Activated CD8-positive, alpha-beta memory T cell treated with anti-CD3 and anti-CD28 coated beads, Interleukin-2, amount 50 U/mL, for 24 hours (primary cell): ENCODE data around the gene RAB11FIP2.
"Not testable (repeated sequence)": the region's sequence is repeated elsewhere in the genome, so short reads cannot be mapped to it uniquely, and the experiment has no call there.

Source experiments
- DNase-seq: peaks from one replicate; pipeline ENCODE4 v3.0.0-alpha.2; 2020; ENCODE audit errors: extremely low read depth

The RAB11FIP2 gene, protein sequence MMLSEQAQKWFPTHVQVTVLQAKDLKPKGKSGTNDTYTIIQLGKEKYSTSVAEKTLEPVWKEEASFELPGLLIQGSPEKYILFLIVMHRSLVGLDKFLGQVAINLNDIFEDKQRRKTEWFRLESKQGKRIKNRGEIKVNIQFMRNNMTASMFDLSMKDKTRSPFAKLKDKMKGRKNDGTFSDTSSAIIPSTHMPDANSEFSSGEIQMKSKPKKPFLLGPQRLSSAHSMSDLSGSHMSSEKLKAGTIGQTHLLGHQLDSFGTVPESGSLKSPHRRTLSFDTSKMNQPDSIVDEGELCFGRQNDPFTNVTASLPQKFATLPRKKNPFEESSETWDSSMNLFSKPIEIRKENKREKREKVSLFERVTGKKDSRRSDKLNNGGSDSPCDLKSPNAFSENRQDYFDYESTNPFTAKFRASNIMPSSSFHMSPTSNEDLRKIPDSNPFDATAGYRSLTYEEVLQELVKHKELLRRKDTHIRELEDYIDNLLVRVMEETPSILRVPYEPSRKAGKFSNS

DNA sequence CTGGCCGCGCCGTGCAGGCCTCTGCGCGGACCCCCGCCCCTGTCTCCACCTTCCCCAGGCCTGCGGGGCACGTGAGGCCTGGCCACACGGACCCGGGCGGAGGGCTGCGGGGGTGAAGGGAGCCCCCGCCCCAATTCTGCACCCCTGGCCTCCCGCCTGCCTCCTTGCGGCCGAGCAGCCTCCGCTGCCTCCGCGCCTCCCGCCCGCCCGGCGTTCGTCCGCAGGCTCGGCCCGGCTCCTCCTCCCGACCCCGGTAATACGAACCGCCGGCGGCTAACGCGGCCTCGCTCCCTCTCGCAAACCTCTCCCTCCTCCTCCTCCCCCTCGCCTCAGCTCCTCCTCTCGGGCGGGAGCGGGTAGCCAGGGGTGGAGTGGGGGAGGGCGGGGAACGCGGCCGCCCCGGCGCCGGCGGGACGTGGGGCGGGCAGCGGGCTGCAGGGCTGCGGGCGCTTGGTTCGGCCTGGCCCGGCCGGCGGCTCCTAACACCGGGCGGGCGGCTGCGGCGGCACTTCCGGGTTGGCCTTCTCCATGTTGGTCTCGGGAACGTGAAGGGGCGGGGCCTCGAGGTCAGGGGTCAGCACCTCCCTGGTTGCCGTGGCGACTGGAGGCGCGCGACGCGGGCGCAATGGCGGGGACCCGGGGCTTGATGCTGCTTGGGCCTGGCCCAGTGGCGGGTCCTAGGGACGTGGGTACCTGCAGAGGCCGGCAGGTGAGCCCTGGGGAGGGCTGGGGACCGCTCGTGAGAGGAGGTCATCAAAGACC, at the start of gene RAB11FIP2:
Gene RAB11FIP2, minus strand, starts transcription at position 547 of the 762 bp plus-strand sequence. CDS start 778 bp downstream, outside the sequence.
- peak; percentile 91 for DNase-seq

DNA sequence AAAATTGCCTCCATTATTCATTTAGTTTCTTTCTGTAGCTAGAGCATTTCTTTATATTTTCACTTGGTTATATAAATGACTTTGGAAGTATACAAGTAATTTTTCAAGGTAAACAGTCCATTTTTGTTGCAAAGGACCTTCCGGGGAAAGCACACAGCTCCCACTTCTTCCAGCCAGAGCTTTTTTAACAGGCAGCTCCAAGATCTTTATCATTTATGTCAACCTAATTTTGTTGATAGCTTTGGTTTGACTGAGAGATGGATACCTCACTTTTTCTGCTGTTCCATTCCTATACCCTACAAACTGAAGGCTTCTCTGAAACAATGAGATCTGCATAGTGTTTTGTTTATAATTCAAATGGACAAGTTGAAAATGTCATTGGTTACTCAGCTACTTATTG, 49.3 kb upstream of the RAB11FIP2 start:
- DNase-seq, result no peak

DNA sequence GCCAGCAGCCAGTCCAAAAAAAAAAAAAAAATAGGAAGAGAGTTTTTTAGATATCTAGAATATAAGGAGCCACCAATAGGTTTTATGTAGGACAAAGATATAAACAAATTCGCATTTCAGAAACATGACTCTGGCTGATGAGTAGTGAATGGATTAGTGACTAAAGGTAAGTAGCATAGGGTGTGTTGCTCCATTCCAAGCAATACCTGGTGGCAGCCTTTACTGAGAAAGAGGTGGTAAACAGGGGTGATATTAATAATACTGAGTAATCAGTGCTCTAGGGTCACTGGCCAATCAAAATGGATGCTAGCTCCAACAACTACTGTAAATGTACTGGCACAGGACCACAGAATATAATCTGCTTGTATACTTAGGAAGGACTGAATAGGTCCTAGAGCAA, 45.5 kb upstream of the RAB11FIP2 start:
- DNase-seq, result no peak

DNA sequence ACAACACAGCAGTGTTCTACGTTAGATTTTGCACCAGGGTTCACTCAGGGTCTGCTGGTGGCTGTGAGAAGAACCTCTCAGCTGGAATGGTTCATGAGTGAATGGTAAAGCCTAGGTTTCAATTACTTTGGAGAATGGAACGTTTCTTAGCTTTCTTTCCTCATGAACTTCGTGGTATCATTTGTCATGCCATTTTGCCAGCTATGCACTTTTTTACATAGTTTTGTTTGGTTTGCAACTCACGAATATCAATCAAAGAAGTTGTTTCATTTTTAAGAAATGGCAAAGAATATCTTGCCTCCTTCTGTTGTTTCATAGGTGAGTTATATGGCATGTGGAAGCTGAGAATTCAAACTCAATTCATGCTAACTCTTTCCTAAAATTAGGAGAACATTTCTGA, 34.1 kb upstream of the RAB11FIP2 start:
- no peak for DNase-seq

DNA sequence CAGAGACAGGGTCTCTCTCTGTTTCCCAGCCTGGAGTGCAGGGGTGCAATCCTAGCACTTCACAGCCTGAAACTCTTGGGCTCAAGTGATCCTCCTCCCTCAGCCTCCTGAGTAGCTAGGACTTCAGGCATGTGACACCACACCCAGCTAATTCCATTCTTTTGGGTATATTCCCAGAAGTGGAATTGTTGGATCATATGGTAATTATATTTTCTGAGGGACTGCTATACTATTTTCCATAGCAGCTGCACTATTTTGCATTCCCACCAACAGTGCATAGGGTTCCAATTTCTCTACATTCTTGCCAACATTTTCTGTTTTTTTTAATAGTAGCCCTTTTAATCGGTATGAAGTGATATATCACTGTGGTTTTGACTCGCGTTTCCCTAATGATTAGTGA, 30.0 kb upstream of the RAB11FIP2 start:
- DNase-seq, result no peak

DNA sequence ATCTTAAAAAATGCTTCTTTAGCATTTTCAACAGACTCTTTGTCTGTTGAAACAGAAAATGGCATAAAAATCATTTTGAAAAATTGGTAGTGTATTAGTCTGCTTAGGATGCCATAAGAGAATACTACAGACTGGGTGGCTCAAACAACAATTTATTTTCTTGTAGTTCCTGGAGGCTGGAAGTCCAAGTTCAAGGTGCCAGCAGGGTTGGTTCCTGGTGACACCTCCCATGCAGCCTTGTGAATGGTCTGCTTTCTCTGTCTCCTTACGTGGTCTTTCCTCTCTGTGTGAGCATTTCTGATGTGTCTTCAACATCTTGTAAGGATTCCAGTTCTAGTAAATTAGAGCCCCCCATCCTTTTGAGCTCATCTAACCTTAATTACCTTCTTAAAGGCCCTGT, 26.1 kb upstream of the RAB11FIP2 start:
- DNase-seq, result no peak

DNA sequence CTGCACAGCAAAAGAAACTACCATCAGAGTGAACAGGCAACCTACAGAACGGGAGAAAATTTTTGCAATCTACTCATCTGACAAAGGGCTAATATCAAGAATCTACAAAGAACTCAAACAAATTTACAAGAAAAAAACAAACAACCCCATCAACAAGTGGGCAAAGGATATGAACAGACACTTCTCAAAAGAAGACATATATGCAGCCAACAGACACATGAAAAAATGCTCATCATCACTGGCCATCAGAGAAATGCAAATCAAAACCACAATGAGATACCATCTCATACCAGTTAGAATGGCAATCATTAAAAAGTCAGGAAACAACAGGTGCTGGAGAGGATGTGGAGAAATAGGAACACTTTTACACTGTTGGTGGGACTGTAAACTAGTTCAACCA, 20.6 kb upstream of the RAB11FIP2 start:
- not testable (repeated sequence) for DNase-seq

DNA sequence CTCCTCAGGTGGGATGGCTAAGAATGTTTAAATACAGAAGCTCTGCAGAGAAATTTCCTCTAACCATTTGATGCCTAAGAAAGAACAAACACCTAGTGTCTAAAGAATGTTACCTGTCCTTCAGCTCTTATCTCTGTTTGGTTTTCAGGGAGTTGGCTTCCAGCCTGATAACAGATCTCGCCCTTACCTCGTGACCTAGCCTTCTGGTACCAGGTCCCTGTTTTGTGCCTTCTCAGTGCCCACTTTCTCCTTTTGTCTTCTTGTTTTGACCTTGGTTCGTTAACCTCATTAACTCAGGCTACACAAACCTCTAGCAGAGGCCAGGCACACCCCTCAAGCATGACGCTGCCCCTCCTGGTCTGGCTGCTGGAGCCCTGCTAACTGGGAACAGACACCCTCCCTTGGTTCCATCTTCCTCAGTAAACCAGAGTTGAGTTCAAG, 16.1 kb upstream of the RAB11FIP2 start:
- DNase-seq, result no peak

DNA sequence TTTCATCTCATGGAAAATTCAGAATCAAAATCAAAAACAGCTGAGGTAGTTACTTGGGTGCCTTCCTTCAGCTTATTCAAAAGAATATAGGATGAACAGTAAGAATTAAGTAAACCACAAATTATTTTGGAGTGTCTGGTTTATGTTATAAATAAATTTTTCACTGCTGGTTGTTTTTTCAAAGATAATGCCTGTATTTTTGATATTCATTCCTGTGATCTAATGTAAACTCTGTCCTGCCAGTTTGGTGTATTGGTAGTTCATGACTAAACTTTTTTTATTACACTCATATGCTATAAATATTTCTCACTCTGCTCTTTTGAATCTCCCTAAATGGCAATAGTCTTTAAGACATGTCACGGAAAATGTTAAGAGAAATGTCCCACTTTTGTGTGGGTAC, 11.6 kb upstream of the RAB11FIP2 start:
- no peak for DNase-seq

DNA sequence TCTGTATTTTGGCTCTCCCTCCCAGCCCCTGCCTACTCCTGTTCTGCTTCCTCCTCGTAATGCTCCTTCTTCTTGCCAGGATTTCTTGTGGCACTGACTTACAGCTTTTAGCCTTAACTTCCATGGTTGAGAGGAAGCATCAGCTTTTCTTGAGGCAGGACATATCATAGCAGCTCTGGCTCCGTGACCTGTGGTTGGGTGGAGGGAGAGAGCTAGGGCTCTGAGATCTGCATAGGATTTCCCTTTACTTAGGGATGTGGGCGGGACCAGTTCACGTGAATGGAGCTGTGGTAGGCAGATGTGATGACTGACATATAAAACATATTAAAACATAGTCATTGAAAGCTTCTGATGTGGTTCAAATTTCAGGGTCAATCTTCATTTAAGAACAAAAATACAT, 10.6 kb upstream of the RAB11FIP2 start:
- DNase-seq, result no peak

DNA sequence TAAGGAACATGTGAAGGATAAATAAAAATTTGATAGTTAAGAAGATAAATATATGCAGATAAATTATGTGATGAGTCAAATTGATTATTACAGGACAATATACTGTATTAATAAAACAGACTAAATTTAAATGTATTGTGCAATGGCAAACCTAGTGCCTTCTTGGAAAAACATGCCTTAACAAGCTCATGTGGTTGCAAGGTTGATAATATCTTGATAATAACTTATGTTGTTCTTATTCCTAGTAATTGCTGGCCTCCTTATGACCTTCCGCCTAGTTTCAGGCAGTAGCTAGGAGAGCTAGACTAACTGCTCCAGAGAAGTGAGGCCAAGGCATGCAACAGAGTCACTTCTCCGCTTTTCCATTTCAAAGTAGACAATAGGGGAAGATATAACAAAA, 7.6 kb upstream of the RAB11FIP2 start:
- DNase-seq, result no peak

DNA sequence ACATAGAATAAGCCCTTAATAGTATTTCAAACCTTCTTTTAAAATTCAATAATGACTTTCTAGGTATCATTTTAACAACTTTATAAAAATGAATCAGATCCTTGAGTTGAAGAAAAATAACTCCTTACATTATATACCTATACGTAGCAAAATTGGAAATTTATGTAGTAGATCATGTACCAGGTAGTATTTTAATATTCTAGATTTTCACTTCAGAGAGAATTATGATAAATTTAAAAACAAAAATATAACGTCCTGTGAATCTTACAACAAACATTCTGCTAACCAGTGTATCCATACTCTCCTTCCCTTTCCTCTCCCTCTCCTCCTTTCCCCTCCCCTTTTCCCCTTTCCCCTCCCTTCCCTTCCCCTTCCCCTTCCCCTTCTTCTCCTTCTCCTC, 6.1 kb upstream of the RAB11FIP2 start:
- DNase-seq, result no peak

DNA sequence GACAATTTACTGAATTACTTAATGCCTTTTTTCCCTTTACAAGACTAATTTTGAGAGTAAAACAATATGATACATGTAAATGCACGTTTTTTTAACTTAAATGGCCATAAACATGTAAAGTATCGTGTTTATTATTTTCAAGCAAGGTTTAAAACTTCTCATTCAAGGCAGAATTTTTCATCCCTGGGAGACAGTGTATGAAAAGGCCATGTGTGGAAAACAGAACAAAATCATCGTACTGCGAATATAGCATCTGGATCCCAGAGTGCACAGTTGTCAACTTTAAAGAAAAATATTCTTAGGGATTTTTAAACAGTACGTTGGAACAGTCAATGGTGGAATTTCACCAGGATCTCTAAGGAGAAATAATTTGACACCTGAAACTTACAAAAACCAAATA, 1.1 kb upstream of the RAB11FIP2 start:
- no peak for DNase-seq

DNA sequence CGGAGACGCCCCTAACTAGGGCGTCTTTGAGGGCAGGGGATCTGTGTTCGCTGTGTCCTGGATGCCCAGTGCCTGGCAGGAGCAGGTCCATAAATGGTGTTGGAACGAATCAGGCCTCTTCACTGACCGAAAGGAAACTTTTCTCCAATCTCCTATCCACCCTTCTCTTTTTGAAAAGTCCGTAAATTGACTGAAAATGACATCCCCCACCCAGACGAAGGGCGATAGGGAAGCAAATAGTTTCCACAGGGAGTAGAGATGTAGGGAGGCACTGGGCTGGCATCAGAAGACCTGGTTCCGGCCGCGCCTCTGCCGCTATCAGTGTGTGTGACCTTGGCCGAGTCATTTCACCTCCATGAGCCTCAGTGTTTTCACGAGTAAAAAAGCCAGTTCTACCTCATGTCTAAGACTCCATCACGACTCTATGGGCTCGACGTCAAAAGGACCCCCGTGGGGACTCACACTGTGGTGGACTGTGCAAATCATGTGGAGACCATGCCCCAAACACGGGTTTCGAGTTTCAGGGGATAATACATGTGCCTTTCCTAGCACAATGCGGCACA, 497 bp upstream of the RAB11FIP2 start:
- no peak for DNase-seq

DNA sequence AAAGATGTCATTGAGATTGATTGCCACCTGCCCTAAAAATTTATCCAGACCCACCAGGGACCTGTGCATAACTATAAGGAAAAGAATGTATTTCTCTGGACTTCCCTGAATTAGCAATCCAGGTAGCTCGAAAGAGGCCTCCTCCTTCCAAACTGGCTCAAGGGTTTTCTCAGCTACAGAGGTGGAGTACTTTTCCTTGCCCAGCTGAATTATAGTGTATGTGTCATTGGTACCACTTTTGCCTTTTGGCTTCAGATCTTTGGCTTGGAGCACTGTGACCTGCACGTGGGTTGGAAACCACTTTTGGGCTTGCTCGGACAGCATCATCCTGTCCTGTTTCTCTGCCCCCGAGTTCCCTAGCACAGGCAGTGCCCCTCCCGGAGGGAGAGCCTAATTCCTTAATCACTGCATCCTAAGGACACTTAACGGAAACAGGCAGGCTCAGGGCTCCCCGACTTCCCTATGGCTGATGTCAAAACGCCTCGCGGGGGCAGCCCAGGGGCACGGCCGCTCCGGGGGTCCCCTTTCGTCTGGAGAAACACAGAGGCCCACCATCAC, 825 bp downstream of the RAB11FIP2 start:
- DNase-seq, result no peak

DNA sequence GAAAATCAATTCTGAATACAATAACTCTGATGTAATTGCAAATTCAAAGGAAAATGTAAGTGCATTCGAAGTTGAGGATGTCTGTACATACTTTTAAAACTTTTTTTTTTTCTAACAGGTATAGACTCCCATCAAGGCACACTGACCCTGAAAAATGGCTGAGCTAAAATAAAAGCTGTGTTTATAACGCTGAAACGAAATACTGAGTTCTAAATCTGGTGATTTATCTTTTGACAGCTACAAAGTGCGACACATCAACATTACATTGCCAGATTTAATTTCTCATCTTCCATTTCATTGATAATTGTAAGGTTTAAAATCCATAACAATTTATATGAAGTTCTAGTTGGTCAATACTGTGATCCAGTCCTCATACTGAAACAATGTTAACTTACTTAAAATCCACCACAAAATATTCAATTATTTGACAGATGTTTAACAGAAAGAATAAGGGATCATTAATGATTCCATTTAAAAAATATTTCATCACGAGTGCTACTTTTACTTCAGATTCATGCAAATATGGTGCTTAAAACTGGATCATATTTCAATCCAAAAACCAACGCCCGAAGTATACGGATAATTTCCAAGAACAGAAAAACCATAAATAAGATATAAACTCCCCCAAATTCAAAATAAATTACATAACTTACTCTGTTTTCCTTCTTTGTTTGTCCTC, 1.4 kb downstream of the RAB11FIP2 start:
- DNase-seq, result no peak

DNA sequence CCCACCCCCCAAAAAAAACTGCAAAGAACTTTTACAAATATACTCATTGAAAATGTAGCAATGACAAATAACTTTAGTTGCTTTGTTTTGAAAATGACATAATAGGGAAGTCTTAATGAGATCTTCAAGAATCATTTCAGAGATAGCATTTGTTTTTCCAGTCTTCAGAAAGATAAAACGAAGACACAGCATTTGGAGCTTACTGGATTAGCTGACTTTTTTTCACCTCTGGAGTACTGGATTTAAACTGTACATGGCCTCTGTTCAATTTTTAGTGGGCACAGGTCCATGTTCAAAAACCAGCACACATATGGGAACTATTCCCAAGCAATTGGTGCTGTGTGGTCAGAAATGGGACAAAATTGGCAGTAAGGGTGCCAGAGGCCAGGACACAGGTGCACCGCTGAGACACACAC, 3.9 kb downstream of the RAB11FIP2 start:
- DNase-seq, result no peak

DNA sequence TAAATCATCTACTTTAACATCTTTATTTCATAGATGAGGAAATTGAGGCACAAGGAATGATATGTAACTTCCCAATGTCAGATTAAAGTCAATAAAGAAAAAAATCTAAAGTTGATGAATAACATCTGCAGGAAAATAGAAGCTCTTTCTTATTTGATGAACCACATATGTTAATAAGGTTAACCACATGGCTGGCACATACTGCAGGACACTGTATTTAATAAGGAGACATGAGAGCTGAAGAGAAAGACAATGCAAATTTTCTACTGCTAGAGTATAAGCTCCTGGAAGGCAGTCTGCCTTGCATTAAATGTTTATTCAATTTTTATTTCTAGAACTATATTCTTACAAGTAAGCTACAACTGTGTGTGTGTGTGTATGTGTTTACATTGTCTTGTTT, 4.4 kb downstream of the RAB11FIP2 start:
- DNase-seq, result no peak

DNA sequence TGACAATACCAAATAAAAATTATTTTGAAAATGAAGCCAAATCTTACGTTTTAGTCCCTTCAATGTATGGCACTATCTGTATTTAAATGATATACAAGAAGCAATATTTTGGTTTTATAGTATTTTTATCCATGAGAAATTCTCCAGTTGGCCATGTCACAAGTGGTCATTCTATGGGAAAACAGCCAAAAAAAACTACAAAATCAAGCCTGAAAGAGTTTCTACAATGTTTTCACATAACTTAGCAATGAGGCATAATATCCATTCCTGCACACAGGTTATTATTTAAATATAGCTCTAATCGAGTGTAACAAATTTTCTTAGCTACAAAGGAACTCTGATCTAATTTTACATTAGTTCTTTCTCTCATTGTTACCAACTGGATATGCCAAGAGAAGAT, 5.4 kb downstream of the RAB11FIP2 start:
- DNase-seq, result no peak

DNA sequence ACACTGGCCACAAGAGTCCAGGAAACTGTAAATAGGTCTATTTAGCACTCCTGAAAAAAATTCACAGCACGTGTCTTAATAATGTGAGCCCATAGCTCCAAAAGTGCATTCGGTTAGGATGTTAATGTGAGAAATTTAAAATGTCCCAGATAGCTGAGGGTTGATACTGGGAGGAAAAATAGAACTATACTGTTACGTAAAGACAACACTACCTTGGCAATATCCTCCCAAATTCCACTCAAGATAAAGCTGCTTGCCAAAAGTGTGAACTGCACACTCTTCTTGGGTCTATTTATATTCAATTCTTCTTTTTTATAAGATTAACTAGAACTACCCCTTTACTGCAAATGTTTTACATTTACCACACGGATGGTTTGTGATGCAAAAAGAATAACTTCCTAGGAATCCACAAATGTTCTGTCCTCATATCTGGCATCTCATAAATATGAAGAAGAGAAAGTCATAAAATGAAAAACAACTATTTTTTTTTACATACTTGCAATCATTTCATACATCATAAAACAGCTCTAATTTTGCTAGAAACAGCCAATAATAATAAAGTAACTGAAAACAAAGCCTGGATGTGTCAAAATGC, 10.4 kb downstream of the RAB11FIP2 start:
- no peak for DNase-seq

DNA sequence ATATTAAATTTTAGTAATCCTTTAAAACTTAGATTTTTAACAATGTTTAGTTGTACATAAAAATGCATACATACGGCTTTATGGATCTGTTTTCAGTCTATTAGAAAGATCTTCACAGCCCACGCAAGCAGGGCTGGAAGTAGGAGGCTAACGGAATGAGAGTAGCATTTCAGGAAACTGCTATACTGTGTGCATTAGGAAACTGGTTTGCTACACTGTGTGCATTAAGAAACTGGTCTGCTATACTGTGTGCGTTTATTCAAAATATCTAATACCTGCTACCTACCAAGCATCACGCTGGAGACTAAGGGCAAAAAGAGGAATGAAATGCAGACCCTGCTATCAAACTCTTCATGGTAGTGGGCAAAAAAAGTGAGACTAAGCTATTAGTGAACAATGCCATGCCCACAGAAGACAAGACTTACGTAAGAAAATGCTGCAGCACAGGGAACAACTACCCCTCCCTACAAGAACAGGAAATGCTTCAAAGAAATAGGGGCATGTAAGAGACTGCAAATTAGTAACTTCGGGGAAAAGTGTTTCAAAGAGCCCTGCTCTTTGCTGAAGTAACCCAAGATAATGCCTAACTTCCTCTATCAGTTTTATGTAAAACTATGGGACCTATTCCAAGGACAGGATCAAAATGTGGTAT, 11.3 kb downstream of the RAB11FIP2 start:
- no peak for DNase-seq
